GM12891 (cell line): ENCODE measurements around the gene SMIM10L1.

ENCODE experiments used
- PAX5 ChIP-seq: IDR thresholded peaks from 2 replicates; pipeline ENCODE4 v1.6.1; 2011; ENCODE audit warnings: low read length, moderate library complexity, mild to moderate bottlenecking; ENCODE audit not compliant: insufficient read depth, severe bottlenecking
- POLR2A ChIP-seq: IDR thresholded peaks from 2 replicates; pipeline ENCODE4 v1.6.1; 2011; ENCODE audit warnings: low read depth, low read length, control low read depth
- POLR2AphosphoS5 ChIP-seq: IDR thresholded peaks from 2 replicates; pipeline ENCODE4 v1.6.1; 2011; ENCODE audit warnings: low read depth, low read length, control low read depth
- POU2F2 ChIP-seq: IDR thresholded peaks from 2 replicates; pipeline ENCODE4 v1.6.1; 2011; ENCODE audit warnings: low read depth, mild to moderate bottlenecking, control low read depth, low read length, moderate library complexity
- SPI1 ChIP-seq: IDR thresholded peaks from 2 replicates; pipeline ENCODE4 v1.6.1; 2011; ENCODE audit warnings: low read depth, low read length, control low read depth
- TAF1 ChIP-seq: IDR thresholded peaks from 2 replicates; pipeline ENCODE4 v1.6.1; 2011; ENCODE audit warnings: low read depth, low read length, control low read depth

DNA sequence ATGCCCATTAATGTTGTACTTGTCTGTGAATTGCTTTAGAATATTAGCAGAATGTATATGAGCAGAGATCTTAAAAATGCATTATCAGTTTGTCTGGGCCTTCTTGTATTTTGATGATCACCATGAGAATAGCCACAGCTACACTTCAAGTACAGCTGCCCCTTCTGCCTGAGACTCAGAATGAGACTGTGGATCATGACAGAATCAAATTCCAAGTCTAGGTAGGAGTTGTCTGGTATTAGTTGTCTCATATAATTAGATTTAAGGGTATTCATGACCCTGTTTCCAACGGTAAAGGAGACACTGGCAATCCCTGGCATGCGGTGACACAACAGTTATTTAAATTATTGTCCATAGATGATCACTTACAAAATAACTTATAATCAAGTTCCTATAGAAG lies 18.3 kb upstream of the SMIM10L1 start:
- no peak for TF ChIP-seq POLR2AphosphoS5
- no peak for TF ChIP-seq POLR2A
- TF ChIP-seq SPI1, result no peak
- TF ChIP-seq POU2F2, result no peak
- TF ChIP-seq TAF1, result no peak
- no peak for TF ChIP-seq PAX5
